Mesenchymal stem cell (in vitro differentiated cells and primary cell): ENCODE measurements around the gene PLK3.

Source experiments
- DNase-seq: peaks from one replicate; pipeline ENCODE4 v3.0.0-alpha.2; 2013
- H2AFZ ChIP-seq: one replicate; pipeline ENCODE4 v1.6.1; 2013; ENCODE audit warnings: low read depth, mild to moderate bottlenecking, control low read depth, inconsistent platforms, low read length, moderate library complexity
- H2AK5ac ChIP-seq: 2 replicates; pipeline ENCODE4 v1.6.1; 2013; ENCODE audit warnings: low read length, moderate library complexity, mild to moderate bottlenecking, inconsistent platforms; ENCODE audit not compliant: severe bottlenecking
- H2BK120ac ChIP-seq: one replicate; pipeline ENCODE4 v1.6.1; 2013; ENCODE audit warnings: low read depth, mild to moderate bottlenecking, inconsistent platforms, low read length, moderate library complexity
- H2BK12ac ChIP-seq, 2 experiments: one replicate each; pipeline ENCODE4 v1.6.1; 2013; ENCODE audit warnings: inconsistent platforms in 2 of 2, low read length in 2 of 2, mild to moderate bottlenecking in 2 of 2, moderate library complexity in 2 of 2, control low read depth in 1 of 2
- H2BK15ac ChIP-seq: one replicate; pipeline ENCODE4 v1.6.1; 2013; ENCODE audit warnings: mild to moderate bottlenecking, low read depth, inconsistent platforms; ENCODE audit not compliant: poor library complexity, severe bottlenecking
- H2BK5ac ChIP-seq: 2 replicates; pipeline ENCODE4 v1.6.1; 2013; ENCODE audit warnings: low read depth, mild to moderate bottlenecking, low read length, control low read depth, inconsistent platforms; ENCODE audit not compliant: poor library complexity, severe bottlenecking
- H3K14ac ChIP-seq, 2 experiments: one replicate each; pipeline ENCODE4 v1.6.1; 2013; ENCODE audit warnings: inconsistent platforms in 2 of 2, low read length in 2 of 2, control low read depth in 1 of 2, mild to moderate bottlenecking in 1 of 2, moderate library complexity in 1 of 2
- H3K18ac ChIP-seq, 2 experiments: one replicate each; pipeline ENCODE4 v1.6.1; 2013; ENCODE audit warnings: inconsistent platforms in 2 of 2, low read length in 2 of 2, control low read depth in 1 of 2, low read depth in 1 of 2, mild to moderate bottlenecking in 1 of 2
- H3K23ac ChIP-seq, 2 experiments: one replicate each; pipeline ENCODE4 v1.6.1; 2013; ENCODE audit warnings: inconsistent platforms in 2 of 2, low read length in 2 of 2, mild to moderate bottlenecking in 2 of 2, moderate library complexity in 2 of 2, control low read depth in 1 of 2
- H3K27ac ChIP-seq: 2 replicates; pipeline ENCODE4 v1.5.1; 2013; ENCODE audit warnings: mild to moderate bottlenecking, moderate library complexity, low read length, control low read depth, inconsistent platforms; ENCODE audit not compliant: poor library complexity, severe bottlenecking
- H3K27me3 ChIP-seq, 2 experiments: 2 replicates each; pipeline versions ENCODE4 v1.6.1 to v1.7.0; 2013; ENCODE audit warnings: low read length in 2 of 2, mild to moderate bottlenecking in 2 of 2, moderate library complexity in 2 of 2, control low read depth in 1 of 2, inconsistent platforms in 1 of 2; ENCODE audit not compliant: control insufficient read depth in 1 of 2, insufficient read depth in 1 of 2
- H3K36me3 ChIP-seq, 2 experiments: 2 replicates each; pipeline versions ENCODE4 v1.6.1 to v1.7.0; 2013; ENCODE audit warnings: low read length in 2 of 2, control low read depth in 1 of 2, inconsistent platforms in 1 of 2, low read depth in 1 of 2, mild to moderate bottlenecking in 1 of 2; ENCODE audit not compliant: insufficient read depth in 2 of 2, control insufficient read depth in 1 of 2
- H3K4ac ChIP-seq, 2 experiments: one replicate each; pipeline ENCODE4 v1.6.1; 2013; ENCODE audit warnings: inconsistent platforms in 2 of 2, low read length in 2 of 2, mild to moderate bottlenecking in 2 of 2, moderate library complexity in 2 of 2, control low read depth in 1 of 2, low read depth in 1 of 2
- H3K4me1 ChIP-seq: 2 replicates; pipeline ENCODE4 v1.6.1; 2013; ENCODE audit warnings: low read depth, low read length, control low read depth; ENCODE audit not compliant: control insufficient read depth, insufficient read depth
- H3K4me2 ChIP-seq: 2 replicates; pipeline ENCODE4 v1.6.1; 2013; ENCODE audit warnings: low read length, mild to moderate bottlenecking, inconsistent platforms; ENCODE audit not compliant: poor library complexity, severe bottlenecking
- H3K4me3 ChIP-seq, 2 experiments: 2 replicates each; pipeline versions ENCODE4 v1.5.1 to v1.7.0; 2013; ENCODE audit warnings: low read length in 2 of 2, mild to moderate bottlenecking in 2 of 2, control low read depth in 1 of 2, low read depth in 1 of 2; ENCODE audit not compliant: insufficient read depth in 1 of 2
- H3K79me1 ChIP-seq: replicated peaks from 2 replicates; pipeline ENCODE4 v1.6.1; 2013; ENCODE audit warnings: mild to moderate bottlenecking, control low read depth, low read length, inconsistent platforms; ENCODE audit not compliant: poor library complexity, severe bottlenecking
- H3K9ac ChIP-seq: 2 replicates; pipeline ENCODE4 v1.7.0; 2013; ENCODE audit warnings: mild to moderate bottlenecking, low read length, moderate library complexity
- H3K9me3 ChIP-seq: 2 replicates; pipeline ENCODE4 v1.7.0; 2013; ENCODE audit warnings: mild to moderate bottlenecking, low read length; ENCODE audit not compliant: control insufficient read depth
- H4K8ac ChIP-seq: one replicate; pipeline ENCODE4 v1.6.1; 2013; ENCODE audit warnings: inconsistent platforms, mild to moderate bottlenecking, low read length, moderate library complexity
- H4K91ac ChIP-seq: one replicate; pipeline ENCODE4 v1.6.1; 2013; ENCODE audit warnings: mild to moderate bottlenecking, low read length, inconsistent platforms
- WGBS: methylation state at CpG from one replicate; pipeline ENCODE4 v1.1.7; 2013; ENCODE audit warnings: mixed read lengths; 5-methylcytosine and 5-hydroxymethylcytosine counted together

PLK3 gene

GRCh38 chr1:44829506-44830384 is 29.6 kb downstream of the PLK3 start:
- no peak for DNase-seq
- Histone ChIP-seq H3K9me3 (no peaks in the 10 kb centered on the region), H2AFZ (no peak overlapping the region), H3K14ac (no peak overlapping the region), H2BK15ac (no peak overlapping the region), H3K27ac (no peak overlapping the region), H2BK12ac (no peak overlapping the region), H2BK120ac (no peak overlapping the region), H3K79me1 (no peaks in the 10 kb centered on the region), H3K4me1 (peaks cover 6% of the 10 kb centered on the region), H3K9ac (no peak overlapping the region), H3K23ac (no peak overlapping the region), H4K91ac (no peak overlapping the region), H2BK5ac (no peak overlapping the region), H3K4ac (no peak overlapping the region), H2AK5ac (no peak overlapping the region), H3K27me3 (no peaks in the 10 kb centered on the region), H3K36me3 (no peaks in the 10 kb centered on the region), H3K18ac (no peak overlapping the region), H3K4me3 (no peak overlapping the region), H3K4me2 (no peak overlapping the region), H4K8ac (no peak overlapping the region)
- WGBS = 93% methylated on average over 12 of the region's 12 CpGs

GRCh38 chr1:44830900-44831304 is 30.7 kb downstream of the PLK3 start:
- no peaks in the 10 kb centered on the region for H3K79me1 ChIP-seq
- H2BK15ac ChIP-seq = no peak overlapping the region
- no peak overlapping the region for H3K18ac ChIP-seq
- no peak overlapping the region for H3K4me3 ChIP-seq
- no peak overlapping the region for H4K91ac ChIP-seq
- DNase-seq = no peak
- no peak overlapping the region for H3K27ac ChIP-seq
- H3K9me3 ChIP-seq = no peaks in the 10 kb centered on the region
- H2AK5ac ChIP-seq = no peak overlapping the region
- no peak overlapping the region for H2BK12ac ChIP-seq
- H2BK5ac ChIP-seq = no peak overlapping the region
- H3K14ac ChIP-seq = no peak overlapping the region
- H3K27me3 ChIP-seq = no peaks in the 10 kb centered on the region
- H2BK120ac ChIP-seq = no peak overlapping the region
- H3K4me2 ChIP-seq = no peak overlapping the region
- WGBS = 82% methylated on average over 10 of the region's 10 CpGs
- no peak overlapping the region for H3K4ac ChIP-seq
- no peak overlapping the region for H3K23ac ChIP-seq
- H2AFZ ChIP-seq = no peak overlapping the region
- no peaks in the 10 kb centered on the region for H3K36me3 ChIP-seq
- no peak overlapping the region for H3K9ac ChIP-seq
- H4K8ac ChIP-seq = no peak overlapping the region
- peaks cover 6% of the 10 kb centered on the region for H3K4me1 ChIP-seq

- H3K23ac ChIP-seq = no peak overlapping the region
- H3K27me3 ChIP-seq = no peaks in the 10 kb centered on the region
- H3K36me3 ChIP-seq = no peaks in the 10 kb centered on the region
- H3K4me3 ChIP-seq = no peak overlapping the region
- no peak for DNase-seq
- H2BK5ac ChIP-seq = no peak overlapping the region
- H3K9ac ChIP-seq = no peak overlapping the region
- H2AK5ac ChIP-seq = no peak overlapping the region
- H3K14ac ChIP-seq = no peak overlapping the region
- H3K4ac ChIP-seq = no peak overlapping the region
- H2BK12ac ChIP-seq = no peak overlapping the region
- H2BK15ac ChIP-seq = no peak overlapping the region
- no peaks in the 10 kb centered on the region for H3K9me3 ChIP-seq
- H2AFZ ChIP-seq = no peak overlapping the region
- H2BK120ac ChIP-seq = no peak overlapping the region
- 83% methylated on average over 9 of the region's 9 CpGs for WGBS
- H3K4me1 ChIP-seq = peaks cover 4% of the 10 kb centered on the region
- H4K91ac ChIP-seq = no peak overlapping the region
- no peak overlapping the region for H3K4me2 ChIP-seq
- no peak overlapping the region for H3K18ac ChIP-seq
- H4K8ac ChIP-seq = no peak overlapping the region
- H3K79me1 ChIP-seq = no peaks in the 10 kb centered on the region
- H3K27ac ChIP-seq = no peak overlapping the region
These were observed 31.3 kb downstream of the PLK3 start for GRCh38 chr1:44831516-44831915.

- Histone ChIP-seq H3K27me3 (no peaks in the 10 kb centered on the region), H3K23ac (no peak overlapping the region), H3K79me1 (no peaks in the 10 kb centered on the region), H4K91ac (no peak overlapping the region), H3K4me1 (peaks cover 4% of the 10 kb centered on the region), H3K9ac (no peak overlapping the region), H3K4ac (no peak overlapping the region), H3K14ac (no peak overlapping the region), H3K27ac (no peak overlapping the region), H3K4me2 (no peak overlapping the region), H2BK120ac (no peak overlapping the region), H2BK12ac (no peak overlapping the region), H2AK5ac (no peak overlapping the region), H2BK5ac (no peak overlapping the region), H3K4me3 (no peak overlapping the region), H2AFZ (no peak overlapping the region), H3K36me3 (no peaks in the 10 kb centered on the region), H4K8ac (no peak overlapping the region), H2BK15ac (no peak overlapping the region), H3K18ac (no peak overlapping the region), H3K9me3 (no peaks in the 10 kb centered on the region)
- no peak for DNase-seq
- 84% methylated on average over 11 of the region's 13 CpGs for WGBS
These were observed 32.0 kb downstream of the PLK3 start for GRCh38 chr1:44832056-44832705.
